ENCODE measurements around the gene TMEM164.

Gene TMEM164

DNA sequence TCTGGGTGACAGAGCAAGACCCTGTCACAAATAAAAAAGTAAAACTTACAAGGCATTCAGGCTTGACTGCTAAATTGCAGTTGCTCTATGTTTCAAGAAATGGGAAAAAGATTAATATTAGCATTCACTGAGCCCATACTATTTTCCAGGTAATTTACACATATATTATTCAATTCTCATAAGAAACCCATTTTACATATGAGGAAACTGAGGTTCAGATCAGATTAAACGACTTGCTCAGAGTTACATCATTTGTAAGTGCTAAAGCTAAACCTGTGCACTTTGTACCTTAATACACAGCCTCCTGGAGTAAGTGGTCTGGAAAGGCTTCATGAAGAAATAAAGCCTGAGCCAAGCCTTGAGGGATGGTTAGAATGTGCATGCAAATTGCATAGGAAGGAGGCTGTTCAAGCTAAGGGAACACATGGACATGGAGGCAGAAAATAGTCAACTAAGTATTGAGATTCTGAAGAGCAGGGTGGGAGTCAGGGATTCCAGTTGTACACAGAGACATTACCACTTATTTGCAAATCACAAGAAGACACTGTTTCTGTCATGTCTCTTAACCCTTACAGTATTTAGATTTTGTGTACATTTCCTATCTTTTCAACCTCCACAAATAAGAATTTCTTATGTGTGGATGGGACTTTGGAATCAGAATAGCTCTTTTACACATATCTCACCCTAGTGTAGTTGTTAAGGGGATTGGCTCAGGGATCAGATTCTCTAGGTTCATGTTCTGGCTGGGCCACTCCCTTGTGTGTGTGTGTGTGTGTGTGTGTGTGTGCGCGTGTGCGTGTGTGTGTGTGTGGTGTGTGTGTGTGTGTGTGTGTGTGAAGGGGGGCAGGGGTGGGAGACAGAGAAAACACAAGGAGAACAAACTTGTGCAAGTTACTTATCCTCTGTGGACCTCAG is 113.4 kb downstream of the TMEM164 start:
- Histone ChIP-seq H2BK5ac (ENCODE audit: low read length) (no peak overlapping the region), H3K4me2 (ENCODE audit: low read length) (no peak overlapping the region), H3K56ac (ENCODE audit: low read length) (no peak overlapping the region), H4K5ac (ENCODE audit: low read length) (no peak overlapping the region), H3K79me1 (ENCODE audit: low read length) (no peaks in the 10 kb centered on the region), H3K9ac (ENCODE audit: low read length) (no peak overlapping the region), H3K4ac (ENCODE audit: low read depth, low read length) (no peak overlapping the region), H3K18ac (ENCODE audit: low read length) (no peak overlapping the region), H4K8ac (ENCODE audit: low read depth, low read length) (no peak overlapping the region), H3K27ac (ENCODE audit: low read depth, low read length) (no peak overlapping the region), H3K4me3 (ENCODE audit: low read length) (no peak overlapping the region), H2BK15ac (replicated peaks; ENCODE audit: low read depth) (no peak overlapping the region), H3K79me2 (ENCODE audit: control insufficient read depth, insufficient read depth, low read length) (no peaks in the 10 kb centered on the region), H3K27me3 (ENCODE audit: insufficient read depth, low read length, poor library complexity) (no peaks in the 10 kb centered on the region), H2BK120ac (ENCODE audit: low read depth, low read length) (no peak overlapping the region), H3K36me3 (ENCODE audit: control insufficient read depth, insufficient read depth, low read length) (no peaks in the 10 kb centered on the region), H2AK5ac (ENCODE audit: low read length) (no peak overlapping the region), H3K23ac (ENCODE audit: low read length) (no peak overlapping the region), H3K4me1 (ENCODE audit: control insufficient read depth, low read depth, low read length) (no peaks in the 10 kb centered on the region)
- no CpG with 5 or more reads among the region's 4 CpGs for WGBS (ENCODE audit: extremely low coverage, insufficient coverage, low lambda C conversion rate)
- DNase-seq, result no peak

DNA sequence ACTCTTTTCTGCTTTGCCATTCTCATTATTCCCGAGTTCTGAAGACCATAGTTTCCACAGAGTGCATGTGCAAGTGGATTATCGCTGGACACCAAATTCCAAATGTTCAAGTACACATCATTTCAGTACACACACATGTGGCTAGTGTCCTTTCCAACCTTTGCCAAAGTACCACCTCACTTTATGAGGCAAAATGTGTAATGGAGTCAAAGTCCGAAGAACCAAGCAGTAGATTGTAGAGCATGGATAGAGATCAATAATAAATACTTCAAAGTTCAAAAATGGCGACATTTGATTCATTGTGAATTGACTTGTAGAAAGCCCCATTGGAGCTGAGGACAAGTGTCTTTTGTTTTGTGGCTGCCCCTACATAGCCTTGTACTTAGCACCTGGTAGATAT is 115.6 kb downstream of the TMEM164 start:
- no peaks in the 10 kb centered on the region for H3K36me3 ChIP-seq (ENCODE audit: control insufficient read depth, insufficient read depth, low read length)
- no peaks in the 10 kb centered on the region for H3K79me1 ChIP-seq (ENCODE audit: low read length)
- H3K18ac ChIP-seq (ENCODE audit: low read length), result no peak overlapping the region
- no peak overlapping the region for H2AK5ac ChIP-seq (ENCODE audit: low read length)
- no peak overlapping the region for H3K4ac ChIP-seq (ENCODE audit: low read depth, low read length)
- no peaks in the 10 kb centered on the region for H3K79me2 ChIP-seq (ENCODE audit: control insufficient read depth, insufficient read depth, low read length)
- no peak overlapping the region for H3K4me2 ChIP-seq (ENCODE audit: low read length)
- H3K9ac ChIP-seq (ENCODE audit: low read length), result no peak overlapping the region
- H3K4me3 ChIP-seq (ENCODE audit: low read length), result no peak overlapping the region
- no peak overlapping the region for H2BK120ac ChIP-seq (ENCODE audit: low read depth, low read length)
- DNase-seq, result no peak
- no peak overlapping the region for H2BK5ac ChIP-seq (ENCODE audit: low read length)
- no peaks in the 10 kb centered on the region for H3K4me1 ChIP-seq (ENCODE audit: control insufficient read depth, low read depth, low read length)
- H3K27me3 ChIP-seq (ENCODE audit: insufficient read depth, low read length, poor library complexity), result no peaks in the 10 kb centered on the region
- no peak overlapping the region for H4K8ac ChIP-seq (ENCODE audit: low read depth, low read length)
- H3K56ac ChIP-seq (ENCODE audit: low read length), result no peak overlapping the region
- no peak overlapping the region for H3K23ac ChIP-seq (ENCODE audit: low read length)
- H4K5ac ChIP-seq (ENCODE audit: low read length), result no peak overlapping the region
- no CpG with 5 or more reads among the region's 4 CpGs for WGBS (ENCODE audit: extremely low coverage, insufficient coverage, low lambda C conversion rate)
- H2BK15ac ChIP-seq (replicated peaks; ENCODE audit: low read depth), result no peak overlapping the region
- no peak overlapping the region for H3K27ac ChIP-seq (ENCODE audit: low read depth, low read length)

DNA sequence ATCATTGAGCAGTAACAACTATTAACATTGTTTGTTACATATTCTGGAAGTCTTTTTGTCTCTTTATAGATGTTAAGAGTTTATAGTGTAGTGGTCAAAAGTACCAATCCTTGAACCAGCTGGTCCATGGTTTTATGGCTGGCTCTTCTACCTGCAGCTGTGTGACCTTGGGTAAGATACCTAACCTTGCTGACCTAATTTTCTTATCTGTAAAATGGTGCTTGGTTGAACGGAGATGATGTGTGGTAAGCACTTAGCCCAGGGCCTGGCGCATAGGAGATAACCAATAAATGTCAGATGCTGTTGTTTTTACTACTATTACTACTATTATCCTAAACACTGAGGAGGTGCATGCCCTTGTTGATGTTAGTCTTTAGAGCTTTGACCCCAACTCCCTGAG is 116.6 kb downstream of the TMEM164 start:
- DNase-seq, result no peak

DNA sequence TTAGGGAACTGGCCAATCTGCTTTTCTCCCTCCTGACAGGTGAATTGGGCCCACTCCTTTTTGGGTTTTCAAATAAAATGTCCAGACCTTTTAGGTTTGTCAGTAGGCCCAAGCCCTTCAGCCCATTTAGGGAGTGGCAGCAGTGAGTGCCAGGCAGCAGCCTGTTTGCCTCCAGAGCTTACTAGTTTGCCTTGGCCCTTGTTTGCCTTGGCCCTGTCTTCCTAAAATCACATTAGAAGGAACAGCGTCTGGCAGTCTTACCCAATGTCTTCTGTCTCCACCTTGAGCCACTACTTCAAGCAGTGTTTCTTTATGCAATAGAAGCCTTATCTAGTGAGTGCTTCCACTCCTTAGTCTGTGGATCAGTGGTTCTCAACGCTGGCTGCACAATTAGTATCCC is 117.1 kb downstream of the TMEM164 start:
- H2BK120ac ChIP-seq (ENCODE audit: low read depth, low read length), result no peak overlapping the region
- WGBS (ENCODE audit: extremely low coverage, insufficient coverage, low lambda C conversion rate), result no CpG with 5 or more reads among the region's 2 CpGs

More for the DNA sequence above, 116.6 kb downstream of the TMEM164 start:
- no peak overlapping the region for H3K4ac ChIP-seq (ENCODE audit: low read depth, low read length)
- no peak overlapping the region for H3K4me2 ChIP-seq (ENCODE audit: low read length)
- WGBS (ENCODE audit: extremely low coverage, insufficient coverage, low lambda C conversion rate), result no CpG with 5 or more reads among the region's 2 CpGs
- no peak overlapping the region for H3K23ac ChIP-seq (ENCODE audit: low read length)
- H3K4me1 ChIP-seq (ENCODE audit: control insufficient read depth, low read depth, low read length), result no peaks in the 10 kb centered on the region
- no peak overlapping the region for H3K9ac ChIP-seq (ENCODE audit: low read length)
- no peak overlapping the region for H2BK15ac ChIP-seq (replicated peaks; ENCODE audit: low read depth)
- no peaks in the 10 kb centered on the region for H3K36me3 ChIP-seq (ENCODE audit: control insufficient read depth, insufficient read depth, low read length)
- no peak overlapping the region for H2BK120ac ChIP-seq (ENCODE audit: low read depth, low read length)
- no peak overlapping the region for H3K27ac ChIP-seq (ENCODE audit: low read depth, low read length)
- no peak overlapping the region for H3K4me3 ChIP-seq (ENCODE audit: low read length)
- no peak overlapping the region for H2BK5ac ChIP-seq (ENCODE audit: low read length)
- H4K8ac ChIP-seq (ENCODE audit: low read depth, low read length), result no peak overlapping the region
- no peaks in the 10 kb centered on the region for H3K79me1 ChIP-seq (ENCODE audit: low read length)
- H2AK5ac ChIP-seq (ENCODE audit: low read length), result no peak overlapping the region
- no peaks in the 10 kb centered on the region for H3K79me2 ChIP-seq (ENCODE audit: control insufficient read depth, insufficient read depth, low read length)
- H3K18ac ChIP-seq (ENCODE audit: low read length), result no peak overlapping the region
- no peaks in the 10 kb centered on the region for H3K27me3 ChIP-seq (ENCODE audit: insufficient read depth, low read length, poor library complexity)
- no peak overlapping the region for H3K56ac ChIP-seq (ENCODE audit: low read length)
- H4K5ac ChIP-seq (ENCODE audit: low read length), result no peak overlapping the region

DNA sequence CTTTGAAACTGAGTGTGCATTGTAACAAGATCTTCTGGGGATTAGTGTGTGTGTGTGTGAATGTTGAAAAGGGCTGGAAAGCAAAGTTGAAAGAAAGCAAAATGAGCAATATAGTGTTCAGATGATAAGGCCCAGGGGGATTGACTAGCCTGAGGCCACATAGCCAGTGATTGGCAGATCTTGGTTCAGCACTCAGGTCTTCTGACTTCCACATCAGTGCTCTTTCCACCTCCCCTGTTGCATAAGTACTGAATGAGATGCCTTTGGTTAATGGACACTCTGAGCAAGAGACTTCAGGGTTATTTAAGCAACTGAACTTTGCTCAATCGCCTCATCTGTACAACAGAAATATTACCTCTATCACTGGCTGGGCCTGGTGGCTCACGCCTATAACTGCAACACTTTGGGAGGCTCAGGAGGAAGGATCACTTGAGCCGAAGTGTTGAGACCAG is 120.4 kb downstream of the TMEM164 start:
- H3K4ac ChIP-seq (ENCODE audit: low read depth, low read length), result no peak overlapping the region
- no peak overlapping the region for H3K18ac ChIP-seq (ENCODE audit: low read length)
- no peak overlapping the region for H2BK120ac ChIP-seq (ENCODE audit: low read depth, low read length)
- no peaks in the 10 kb centered on the region for H3K79me1 ChIP-seq (ENCODE audit: low read length)
- H2BK5ac ChIP-seq (ENCODE audit: low read length), result no peak overlapping the region
- no peak overlapping the region for H3K27ac ChIP-seq (ENCODE audit: low read depth, low read length)
- no peak overlapping the region for H2BK15ac ChIP-seq (replicated peaks; ENCODE audit: low read depth)
- no peak overlapping the region for H3K56ac ChIP-seq (ENCODE audit: low read length)
- DNase-seq, result no peak
- no peaks in the 10 kb centered on the region for H3K36me3 ChIP-seq (ENCODE audit: control insufficient read depth, insufficient read depth, low read length)
- no peaks in the 10 kb centered on the region for H3K4me1 ChIP-seq (ENCODE audit: control insufficient read depth, low read depth, low read length)
- H3K9ac ChIP-seq (ENCODE audit: low read length), result no peak overlapping the region
- H4K8ac ChIP-seq (ENCODE audit: low read depth, low read length), result no peak overlapping the region
- no peak overlapping the region for H3K4me2 ChIP-seq (ENCODE audit: low read length)
- no peak overlapping the region for H3K4me3 ChIP-seq (ENCODE audit: low read length)
- H3K27me3 ChIP-seq (ENCODE audit: insufficient read depth, low read length, poor library complexity), result no peaks in the 10 kb centered on the region
- H3K79me2 ChIP-seq (ENCODE audit: control insufficient read depth, insufficient read depth, low read length), result no peaks in the 10 kb centered on the region
- no peak overlapping the region for H2AK5ac ChIP-seq (ENCODE audit: low read length)
- H3K23ac ChIP-seq (ENCODE audit: low read length), result no peak overlapping the region
- no peak overlapping the region for H4K5ac ChIP-seq (ENCODE audit: low read length)
- no CpG with 5 or more reads among the region's 3 CpGs for WGBS (ENCODE audit: extremely low coverage, insufficient coverage, low lambda C conversion rate)

More for the DNA sequence above, 117.1 kb downstream of the TMEM164 start:
- H2AK5ac ChIP-seq (ENCODE audit: low read length), result no peak overlapping the region
- H2BK15ac ChIP-seq (replicated peaks; ENCODE audit: low read depth), result no peak overlapping the region
- no peak overlapping the region for H4K5ac ChIP-seq (ENCODE audit: low read length)
- H3K27ac ChIP-seq (ENCODE audit: low read depth, low read length), result no peak overlapping the region
- H3K18ac ChIP-seq (ENCODE audit: low read length), result no peak overlapping the region
- no peak overlapping the region for H4K8ac ChIP-seq (ENCODE audit: low read depth, low read length)
- no peaks in the 10 kb centered on the region for H3K79me1 ChIP-seq (ENCODE audit: low read length)
- no peaks in the 10 kb centered on the region for H3K27me3 ChIP-seq (ENCODE audit: insufficient read depth, low read length, poor library complexity)
- H3K36me3 ChIP-seq (ENCODE audit: control insufficient read depth, insufficient read depth, low read length), result no peaks in the 10 kb centered on the region
- H3K4me3 ChIP-seq (ENCODE audit: low read length), result no peak overlapping the region
- no peaks in the 10 kb centered on the region for H3K79me2 ChIP-seq (ENCODE audit: control insufficient read depth, insufficient read depth, low read length)
- H3K4ac ChIP-seq (ENCODE audit: low read depth, low read length), result no peak overlapping the region
- no peak overlapping the region for H3K9ac ChIP-seq (ENCODE audit: low read length)
- H3K4me2 ChIP-seq (ENCODE audit: low read length), result no peak overlapping the region
- no peak overlapping the region for H2BK5ac ChIP-seq (ENCODE audit: low read length)
- no peak overlapping the region for H3K56ac ChIP-seq (ENCODE audit: low read length)
- DNase-seq, result no peak
- H3K4me1 ChIP-seq (ENCODE audit: control insufficient read depth, low read depth, low read length), result no peaks in the 10 kb centered on the region
- no peak overlapping the region for H3K23ac ChIP-seq (ENCODE audit: low read length)
